ENCODE measurements around the gene WDR74. TPM values are rescaled to one million over a fixed set of nuclear protein-coding genes. Genes with fewer than 3 reads are reported as not detected.
"Not testable (repeated sequence)": the region's sequence is repeated elsewhere in the genome, so short reads cannot be mapped to it uniquely, and the experiment has no call there.

WDR74 gene
- total RNA-seq, 1 experiment from 2014 or later: 115 TPM

- H3K4me1 ChIP-seq: no peaks in the 10 kb centered on the region
- no peaks in the 10 kb centered on the region for H3K27me3 ChIP-seq (replicated peaks; ENCODE audit: control insufficient read depth, insufficient read depth, low read length)
- H3K36me3 Mint-ChIP-seq (ENCODE audit: insufficient read depth, unreplicated experiment): peaks cover 85% of the 10 kb centered on the region
- BruUV-seq (replicated peaks): TSS peak; percentile 46
- DNase-seq: peak; percentile 99
- H3K9me3 ChIP-seq: no peaks in the 10 kb centered on the region
- H3K4me3 Mint-ChIP-seq (ENCODE audit: unreplicated experiment): peak within 1 kb of the TSS; percentile 90
- no peaks in the 10 kb centered on the region for H3K9me3 Mint-ChIP-seq (ENCODE audit: unreplicated experiment)
- no peaks in the 10 kb centered on the region for H3K27me3 Mint-ChIP-seq (ENCODE audit: insufficient read depth, unreplicated experiment)
- peaks cover 5% of the 10 kb centered on the region for H3K4me1 Mint-ChIP-seq (ENCODE audit: low read depth, unreplicated experiment)
- CTCF ChIA-PET: interaction anchor here (0.6 to 1.7 kb wide), 5 partner anchors 10 to 538 kb away, joined by 3 to 20 read pairs (median 4); partner anchors contain the start of genes SLC22A9 and TMEM179B
- H3K36me3 ChIP-seq (ENCODE audit: control insufficient read depth, insufficient read depth, low read length): peaks cover 10% of the 10 kb centered on the region; the same call in 1 of the 2 replicates
- H3K27ac Mint-ChIP-seq (ENCODE audit: unreplicated experiment): peak within 1 kb of the TSS; percentile 100
- H3K4me3 ChIP-seq (ENCODE audit: low read depth, low read length): peak within 1 kb of the TSS; percentile 66
- no peak for TF ChIP-seq CTCF (IDR thresholded peaks at IDR 0.05; ENCODE audit: insufficient read depth in 1 of 2, low read depth in 1 of 2, low read length in 1 of 2, severe bottlenecking in 1 of 2, unreplicated experiment in 1 of 2)
- intact Hi-C loops (cut with micrococcal nuclease; ENCODE audit: unreplicated experiment): loop anchor here (1.0 to 2.0 kb wide), 3 partner anchors 10 to 45 kb away; partner anchors contain the start of genes NXF1 and TMEM179B
- POLR2A ChIA-PET: interaction anchor here (0.5 to 1.7 kb wide), 26 partner anchors 9 to 1472 kb away, joined by 3 to 68 read pairs (median 5); partner anchors contain the start of genes CSKMT, HNRNPUL2, SLC3A2 and TMEM179B
Observed at GRCh38 chr11:62831520-62832335, 7.7 kb downstream of the WDR74 start, which contains the start of gene STX5. STX5 (minus strand) TSS chr11:62832051; CDS start chr11:62831243, 808 bp downstream.

- Histone ChIP-seq H3K4me3 (ENCODE audit: low read depth, low read length) (peak overlapping the region; percentile 66), H3K4me1 (no peaks in the 10 kb centered on the region), H3K36me3 (ENCODE audit: control insufficient read depth, insufficient read depth, low read length) (peaks cover 10% of the 10 kb centered on the region; the same call in 1 of the 2 replicates), H3K9me3 (no peaks in the 10 kb centered on the region), H3K27me3 (replicated peaks; ENCODE audit: control insufficient read depth, insufficient read depth, low read length) (no peaks in the 10 kb centered on the region)
- ChIA-PET POLR2A (interaction anchor here (0.6 to 1.7 kb wide), 16 partner anchors 10 to 240 kb away, joined by 3 to 68 read pairs (median 6); partner anchors contain the start of genes HNRNPUL2, SLC3A2, TMEM179B and TMEM223), CTCF (interaction anchor here (1.0 to 1.7 kb wide), 2 partner anchors 10 to 44 kb away, joined by 4 to 20 read pairs; partner anchors contain the start of gene TMEM179B)
- Mint-ChIP-seq H3K27ac (ENCODE audit: unreplicated experiment) (peak overlapping the region; percentile 100), H3K4me1 (ENCODE audit: low read depth, unreplicated experiment) (peaks cover 5% of the 10 kb centered on the region), H3K9me3 (ENCODE audit: unreplicated experiment) (no peaks in the 10 kb centered on the region), H3K36me3 (ENCODE audit: insufficient read depth, unreplicated experiment) (peaks cover 81% of the 10 kb centered on the region), H3K27me3 (ENCODE audit: insufficient read depth, unreplicated experiment) (no peaks in the 10 kb centered on the region), H3K4me3 (ENCODE audit: unreplicated experiment) (peak overlapping the region; percentile 90)
- no TSS peak for BruUV-seq (replicated peaks)
- TF ChIP-seq CTCF (IDR thresholded peaks at IDR 0.05; ENCODE audit: insufficient read depth in 1 of 2, low read depth in 1 of 2, low read length in 1 of 2, severe bottlenecking in 1 of 2, unreplicated experiment in 1 of 2): no peak
- peak in 1 of 2 experiments; percentile 27 for DNase-seq
- intact Hi-C loops (cut with micrococcal nuclease; ENCODE audit: unreplicated experiment): no loop called here
Observed at GRCh38 chr11:62830904-62831519, 8.4 kb downstream of the WDR74 start.

GRCh38 chr11:62828130-62828529 is 11.3 kb downstream of the WDR74 start:
- H3K4me1 Mint-ChIP-seq (ENCODE audit: low read depth, unreplicated experiment); H3K36me3 ChIP-seq (ENCODE audit: control insufficient read depth, insufficient read depth, low read length); H3K4me3 Mint-ChIP-seq (ENCODE audit: unreplicated experiment); H3K27me3 Mint-ChIP-seq (ENCODE audit: insufficient read depth, unreplicated experiment); H3K9me3 ChIP-seq; H3K4me1 ChIP-seq; H3K9me3 Mint-ChIP-seq (ENCODE audit: unreplicated experiment); H3K27me3 ChIP-seq (replicated peaks; ENCODE audit: control insufficient read depth, insufficient read depth, low read length); DNase-seq; H3K4me3 ChIP-seq (ENCODE audit: low read depth, low read length); H3K27ac Mint-ChIP-seq (ENCODE audit: unreplicated experiment); intact Hi-C loops (cut with micrococcal nuclease; ENCODE audit: unreplicated experiment); POLR2A ChIA-PET; BruUV-seq (replicated peaks): not testable (repeated sequence)
- H3K36me3 Mint-ChIP-seq (ENCODE audit: insufficient read depth, unreplicated experiment): peaks cover 85% of the 10 kb centered on the region
- CTCF ChIA-PET: interaction anchor here (1.6 kb wide), 1 partner anchor 41 kb away, joined by 5 read pairs; the partner anchor contains the start of gene TMEM179B
